Mesendoderm (in vitro differentiated cells): Measurements from ENCODE around the gene CLIC1.

Experiments used
- DNase-seq: peaks from one replicate; pipeline ENCODE4 v3.0.0; 2013
- H2AK5ac ChIP-seq: 2 replicates; pipeline ENCODE4 v1.6.1; 2013; ENCODE audit warnings: low read length, inconsistent platforms
- H2BK120ac ChIP-seq: 2 replicates; pipeline ENCODE4 v1.6.1; 2013; ENCODE audit warnings: low read depth, mild to moderate bottlenecking, low read length, moderate library complexity, mixed read lengths
- H2BK15ac ChIP-seq: replicated peaks from 2 replicates; pipeline ENCODE4 v1.6.1; 2013; ENCODE audit warnings: low read depth, mild to moderate bottlenecking, moderate library complexity
- H2BK5ac ChIP-seq: 2 replicates; pipeline ENCODE4 v1.6.1; 2013; ENCODE audit warnings: low read length, inconsistent platforms
- H3K18ac ChIP-seq: 2 replicates; pipeline ENCODE4 v1.6.1; 2013; ENCODE audit warnings: mild to moderate bottlenecking, low read length, mixed read lengths
- H3K23ac ChIP-seq: one replicate; pipeline ENCODE4 v1.6.1; 2013; ENCODE audit warnings: low read length
- H3K27ac ChIP-seq: 2 replicates; pipeline ENCODE4 v1.5.1; 2013; ENCODE audit warnings: low read depth, mild to moderate bottlenecking, inconsistent platforms, low read length, moderate library complexity
- H3K27me3 ChIP-seq: 2 replicates; pipeline ENCODE4 v1.6.1; 2013; ENCODE audit warnings: low read length, control low read depth, mild to moderate bottlenecking, inconsistent platforms; ENCODE audit not compliant: insufficient read depth, poor library complexity
- H3K36me3 ChIP-seq: 2 replicates; pipeline ENCODE4 v1.6.1; 2013; ENCODE audit warnings: low read length, inconsistent platforms; ENCODE audit not compliant: control insufficient read depth, insufficient read depth
- H3K4ac ChIP-seq: one replicate; pipeline ENCODE4 v1.6.1; 2013; ENCODE audit warnings: low read depth, mild to moderate bottlenecking, low read length, moderate library complexity
- H3K4me1 ChIP-seq: 2 replicates; pipeline ENCODE4 v1.6.1; 2013; ENCODE audit warnings: low read depth, low read length, inconsistent platforms; ENCODE audit not compliant: control insufficient read depth
- H3K4me2 ChIP-seq: 2 replicates; pipeline ENCODE4 v1.6.1; 2013; ENCODE audit warnings: low read length
- H3K4me3 ChIP-seq: 2 replicates; pipeline ENCODE4 v1.5.1; 2013; ENCODE audit warnings: mild to moderate bottlenecking, low read length
- H3K56ac ChIP-seq: one replicate; pipeline ENCODE4 v1.6.1; 2013; ENCODE audit warnings: low read length
- H3K79me1 ChIP-seq: 2 replicates; pipeline ENCODE4 v1.6.1; 2013; ENCODE audit warnings: low read length, inconsistent platforms
- H3K79me2 ChIP-seq: 2 replicates; pipeline ENCODE4 v1.6.1; 2013; ENCODE audit warnings: mild to moderate bottlenecking, low read length; ENCODE audit not compliant: control insufficient read depth, insufficient read depth
- H3K9ac ChIP-seq: 2 replicates; pipeline ENCODE4 v1.6.1; 2013; ENCODE audit warnings: low read length, inconsistent platforms
- H4K5ac ChIP-seq: one replicate; pipeline ENCODE4 v1.6.1; 2013; ENCODE audit warnings: low read length
- H4K8ac ChIP-seq: one replicate; pipeline ENCODE4 v1.6.1; 2013; ENCODE audit warnings: low read depth, mild to moderate bottlenecking, control low read depth, low read length, moderate library complexity
- WGBS: extraction: QIAGEN DNeasy Blood & Tissue Kit; methylation state at CpG from one replicate; pipeline ENCODE4 v1.1.7; 2013; ENCODE audit warnings: low lambda C conversion rate, missing lambda C conversion rate; ENCODE audit not compliant: insufficient coverage; ENCODE audit errors: extremely low coverage; 5-methylcytosine and 5-hydroxymethylcytosine counted together

Gene CLIC1

GRCh38 chr6:31728767-31729514 lies 7.4 kb downstream of the CLIC1 start, which contains the start of gene DDAH2:
Gene DDAH2 (minus strand): TSS chr6:31729299. CDS start chr6:31729161, 138 bp downstream.
- no CpG with 5 or more reads among the region's 36 CpGs for WGBS
- H2AK5ac ChIP-seq: peak within 1 kb of the TSS; percentile 52
- H3K4me2 ChIP-seq: peak within 1 kb of the TSS; percentile 74
- no peak for DNase-seq
- peaks cover 19% of the 10 kb centered on the region for H3K36me3 ChIP-seq
- H2BK15ac ChIP-seq: no peak within 1 kb of the TSS
- peaks cover 9% of the 10 kb centered on the region for H3K79me2 ChIP-seq
- peak within 1 kb of the TSS; percentile 86 for H2BK5ac ChIP-seq
- peak within 1 kb of the TSS; percentile 34 for H3K23ac ChIP-seq
- H3K9ac ChIP-seq: peak within 1 kb of the TSS; percentile 96
- peak within 1 kb of the TSS; percentile 90 for H3K4me3 ChIP-seq
- peak within 1 kb of the TSS; percentile 3 for H2BK120ac ChIP-seq
- peak within 1 kb of the TSS; percentile 69 for H3K18ac ChIP-seq
- peak within 1 kb of the TSS; percentile 70 for H3K4ac ChIP-seq
- H4K5ac ChIP-seq: no peak within 1 kb of the TSS
- H3K4me1 ChIP-seq: peaks cover 5% of the 10 kb centered on the region
- H3K79me1 ChIP-seq: peaks cover 17% of the 10 kb centered on the region
- H4K8ac ChIP-seq: no peak within 1 kb of the TSS
- no peaks in the 10 kb centered on the region for H3K27me3 ChIP-seq
- H3K27ac ChIP-seq: peak within 1 kb of the TSS; percentile 86
- H3K56ac ChIP-seq: peak within 1 kb of the TSS; percentile 97

- no peak overlapping the region for H4K8ac ChIP-seq
- no peak overlapping the region for H3K18ac ChIP-seq
- H3K36me3 ChIP-seq: peaks cover 11% of the 10 kb centered on the region
- H2BK120ac ChIP-seq: no peak overlapping the region
- H3K4me2 ChIP-seq: no peak overlapping the region
- H4K5ac ChIP-seq: no peak overlapping the region
- no CpG with 5 or more reads among the region's 41 CpGs for WGBS
- peak overlapping the region; percentile 96 for H3K9ac ChIP-seq
- peaks cover 10% of the 10 kb centered on the region for H3K79me1 ChIP-seq
- H3K4me1 ChIP-seq: peaks cover 3% of the 10 kb centered on the region
- peaks cover 4% of the 10 kb centered on the region for H3K79me2 ChIP-seq
- no peak overlapping the region for H3K23ac ChIP-seq
- DNase-seq: no peak
- H3K4ac ChIP-seq: no peak overlapping the region
- H2BK15ac ChIP-seq: no peak overlapping the region
- H3K4me3 ChIP-seq: no peak overlapping the region
- no peak overlapping the region for H3K27ac ChIP-seq
- H3K56ac ChIP-seq: peak overlapping the region; percentile 66
- no peak overlapping the region for H2BK5ac ChIP-seq
- H3K27me3 ChIP-seq: no peaks in the 10 kb centered on the region
- H2AK5ac ChIP-seq: no peak overlapping the region
These were observed 8.3 kb downstream of the CLIC1 start for GRCh38 chr6:31727717-31728671.

- H3K79me2 ChIP-seq: peaks cover 4% of the 10 kb centered on the region
- H3K79me1 ChIP-seq: peaks cover 10% of the 10 kb centered on the region
- H2BK15ac ChIP-seq: no peak overlapping the region
- no peak overlapping the region for H2BK5ac ChIP-seq
- WGBS: no CpG with 5 or more reads among the region's 7 CpGs
- H3K36me3 ChIP-seq: peaks cover 10% of the 10 kb centered on the region
- no peak overlapping the region for H3K4me2 ChIP-seq
- no peak overlapping the region for H2BK120ac ChIP-seq
- H3K9ac ChIP-seq: no peak overlapping the region
- H3K23ac ChIP-seq: no peak overlapping the region
- no peak overlapping the region for H3K27ac ChIP-seq
- H4K8ac ChIP-seq: no peak overlapping the region
- no peaks in the 10 kb centered on the region for H3K27me3 ChIP-seq
- no peak overlapping the region for H4K5ac ChIP-seq
- H3K4me3 ChIP-seq: no peak overlapping the region
- no peak overlapping the region for H3K4ac ChIP-seq
- no peak overlapping the region for H2AK5ac ChIP-seq
- no peak overlapping the region for H3K18ac ChIP-seq
- no peak for DNase-seq
- peaks cover 3% of the 10 kb centered on the region for H3K4me1 ChIP-seq
- H3K56ac ChIP-seq: no peak overlapping the region
These were observed 9.2 kb downstream of the CLIC1 start for GRCh38 chr6:31727034-31727716.

DNA sequence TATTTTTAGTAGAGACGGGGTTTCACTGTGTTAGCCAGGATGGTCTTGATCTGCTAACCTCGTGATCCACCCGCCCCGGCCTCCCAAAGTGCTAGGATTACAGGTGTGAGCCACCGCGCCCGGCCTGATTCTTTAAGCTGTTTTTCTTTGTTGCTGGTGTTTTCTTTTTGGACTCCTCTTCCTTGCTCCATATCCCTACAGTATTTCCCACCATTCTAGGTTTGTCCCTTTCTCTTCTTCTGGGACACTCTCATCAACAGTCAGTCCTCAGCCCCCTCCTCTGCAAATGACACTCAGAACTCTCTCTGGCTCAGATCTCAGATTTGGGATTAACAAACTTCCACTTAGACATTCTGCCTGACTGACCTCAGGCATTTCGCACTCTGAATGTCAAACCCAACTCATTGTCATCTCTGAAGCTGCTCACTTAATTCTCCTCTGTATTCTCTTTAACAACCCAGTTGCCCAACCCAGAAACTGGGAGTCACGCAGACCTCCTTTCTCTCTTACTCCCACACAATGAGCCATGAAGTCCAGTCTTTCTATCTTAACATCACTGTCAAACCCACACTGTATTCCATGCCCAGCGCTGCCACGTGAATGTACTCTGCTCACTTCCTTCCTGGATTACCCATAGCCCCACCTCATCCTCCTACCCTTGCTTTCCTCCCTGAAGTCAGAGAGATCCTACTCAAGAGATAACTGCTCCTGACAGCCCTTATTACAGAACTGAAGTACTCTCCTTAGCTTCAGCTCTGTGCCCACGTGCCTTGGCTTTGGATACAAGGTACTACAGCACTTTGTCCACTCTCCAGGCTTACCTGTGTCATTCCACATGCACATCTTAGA lies 10.6 kb downstream of the CLIC1 start:
- no peak overlapping the region for H3K4ac ChIP-seq

More for the DNA sequence above, 10.6 kb downstream of the CLIC1 start:
- no peak overlapping the region for H3K27ac ChIP-seq
- H3K4me1 ChIP-seq: peaks cover 3% of the 10 kb centered on the region
- peaks cover 10% of the 10 kb centered on the region for H3K79me1 ChIP-seq
- H3K18ac ChIP-seq: no peak overlapping the region
- H3K79me2 ChIP-seq: peaks cover 4% of the 10 kb centered on the region
- no peaks in the 10 kb centered on the region for H3K27me3 ChIP-seq
- no peak overlapping the region for H3K4me2 ChIP-seq
- H2AK5ac ChIP-seq: no peak overlapping the region
- H3K23ac ChIP-seq: no peak overlapping the region
- no peak overlapping the region for H3K56ac ChIP-seq
- H3K9ac ChIP-seq: no peak overlapping the region
- no peak overlapping the region for H4K5ac ChIP-seq
- no peak for DNase-seq
- no peak overlapping the region for H3K4me3 ChIP-seq
- no peak overlapping the region for H2BK120ac ChIP-seq
- H4K8ac ChIP-seq: no peak overlapping the region
- no peak overlapping the region for H2BK15ac ChIP-seq
- no peak overlapping the region for H2BK5ac ChIP-seq
- WGBS: no CpG with 5 or more reads among the region's 12 CpGs
- peaks cover 4% of the 10 kb centered on the region for H3K36me3 ChIP-seq
